ENCODE data around the gene PCDHGA6.

PCDHGA6 gene

DNA sequence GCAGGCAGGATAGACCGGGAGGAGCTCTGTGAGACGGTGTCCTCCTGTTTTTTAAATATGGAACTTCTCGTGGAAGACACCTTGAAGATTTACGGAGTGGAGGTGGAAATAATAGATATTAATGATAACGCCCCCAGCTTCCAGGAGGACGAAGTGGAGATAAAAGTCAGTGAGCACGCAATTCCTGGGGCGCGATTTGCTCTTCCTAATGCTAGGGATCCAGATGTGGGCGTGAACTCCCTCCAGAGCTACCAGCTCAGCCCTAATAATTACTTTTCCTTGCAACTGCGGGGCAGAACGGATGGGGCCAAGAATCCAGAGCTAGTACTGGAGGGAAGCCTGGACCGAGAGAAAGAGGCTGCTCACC, 47.8 kb downstream of the PCDHGA6 start:
- DNase-seq (ENCODE audit: low spot score) = no peak

DNA sequence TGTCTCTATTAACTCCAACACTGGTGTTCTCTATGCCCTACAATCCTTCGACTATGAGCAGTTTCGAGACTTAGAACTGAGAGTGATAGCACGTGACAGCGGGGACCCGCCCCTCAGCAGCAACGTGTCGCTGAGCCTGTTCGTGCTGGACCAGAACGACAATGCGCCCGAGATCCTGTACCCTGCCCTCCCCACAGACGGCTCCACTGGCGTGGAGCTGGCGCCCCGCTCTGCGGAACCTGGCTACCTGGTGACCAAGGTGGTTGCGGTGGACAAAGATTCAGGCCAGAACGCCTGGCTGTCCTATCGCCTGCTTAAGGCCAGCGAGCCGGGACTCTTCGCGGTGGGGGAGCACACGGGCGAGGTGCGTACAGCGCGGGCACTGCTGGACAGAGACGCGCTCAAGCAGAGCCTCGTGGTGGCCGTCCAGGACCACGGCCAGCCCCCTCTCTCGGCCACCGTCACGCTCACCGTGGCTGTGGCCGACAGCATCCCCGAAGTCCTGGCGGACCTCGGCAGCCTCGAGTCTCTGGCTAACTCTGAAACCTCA, 49.1 kb downstream of the PCDHGA6 start:
- no peak for DNase-seq (ENCODE audit: low spot score)

DNA sequence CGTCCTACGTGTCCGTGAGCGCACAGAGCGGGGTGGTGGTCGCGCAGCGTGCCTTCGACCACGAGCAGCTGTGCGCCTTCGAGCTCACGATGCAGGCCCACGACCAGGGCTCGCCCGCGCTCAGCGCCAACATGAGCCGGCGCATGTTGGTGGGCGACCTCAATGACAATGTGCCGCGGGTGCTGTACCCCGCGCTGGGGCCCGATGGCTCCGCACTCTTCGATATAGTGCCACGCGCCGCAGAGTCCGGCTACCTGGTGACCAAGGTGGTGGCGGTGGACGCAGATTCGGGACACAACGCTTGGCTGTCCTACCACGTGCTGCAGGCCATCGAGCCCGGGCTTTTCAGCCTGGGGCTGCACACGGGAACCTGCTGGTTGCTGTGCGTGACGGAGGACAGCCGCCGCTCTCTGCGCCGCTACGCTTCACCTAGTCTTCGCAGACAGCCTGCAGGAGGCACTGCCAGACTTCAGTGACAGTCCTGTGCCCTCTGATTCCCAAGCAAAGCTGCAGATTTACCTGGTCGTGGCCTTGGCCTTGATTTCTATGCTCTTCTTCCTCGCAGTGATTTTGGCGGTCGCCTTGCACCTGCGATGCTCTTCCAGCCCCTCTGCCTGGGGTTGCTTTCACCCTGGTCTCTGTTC, 54.2 kb downstream of the PCDHGA6 start:
- no peak for DNase-seq (ENCODE audit: low spot score)
